ENCODE measurements around the gene SEMA6A. TPM values are rescaled to one million over a fixed set of nuclear protein-coding genes. Genes with fewer than 3 reads are reported as not detected.

Gene SEMA6A
- total RNA-seq, 1 donor: under 0.01 TPM

GRCh38 chr5:116554764-116555163, 19.9 kb downstream of the SEMA6A start:
- Histone ChIP-seq H3K27me3 (ENCODE audit: insufficient read depth, low read length) (no peaks in the 10 kb centered on the region), H2AFZ (ENCODE audit: low read length) (no peak overlapping the region), H3K9me3 (ENCODE audit: low read depth, low read length) (no peaks in the 10 kb centered on the region), H3K36me3 (ENCODE audit: insufficient read depth, low read length) (no peaks in the 10 kb centered on the region), H4K20me1 (ENCODE audit: insufficient read depth, low read length) (no peaks in the 10 kb centered on the region), H3K4me1 (ENCODE audit: insufficient read depth, low read length) (no peaks in the 10 kb centered on the region), H3K4me3 (ENCODE audit: insufficient read depth, low read length) (no peak overlapping the region), H3K27ac (ENCODE audit: low read depth, low read length) (no peak overlapping the region), H3K4me2 (ENCODE audit: insufficient read depth, low read length) (no peak overlapping the region), H3K79me2 (ENCODE audit: insufficient read depth, low read length) (no peaks in the 10 kb centered on the region)
- no peak for DNase-seq (ENCODE audit: insufficient read length, low spot score, missing footprints)
- no peak for TF ChIP-seq CTCF (IDR thresholded peaks at IDR 0.05; ENCODE audit: extremely low read depth, low read depth, low read length)

- Histone ChIP-seq H3K79me2 (ENCODE audit: insufficient read depth, low read length) (no peaks in the 10 kb centered on the region), H3K4me2 (ENCODE audit: insufficient read depth, low read length) (no peak overlapping the region), H3K4me3 (ENCODE audit: insufficient read depth, low read length) (no peak overlapping the region), H4K20me1 (ENCODE audit: insufficient read depth, low read length) (no peaks in the 10 kb centered on the region), H3K4me1 (ENCODE audit: insufficient read depth, low read length) (no peaks in the 10 kb centered on the region), H3K36me3 (ENCODE audit: insufficient read depth, low read length) (no peaks in the 10 kb centered on the region), H2AFZ (ENCODE audit: low read length) (no peak overlapping the region), H3K27me3 (ENCODE audit: insufficient read depth, low read length) (no peaks in the 10 kb centered on the region), H3K27ac (ENCODE audit: low read depth, low read length) (no peak overlapping the region), H3K9me3 (ENCODE audit: low read depth, low read length) (no peaks in the 10 kb centered on the region)
- no peak for DNase-seq (ENCODE audit: insufficient read length, low spot score, missing footprints)
- no peak for TF ChIP-seq CTCF (IDR thresholded peaks at IDR 0.05; ENCODE audit: extremely low read depth, low read depth, low read length)
Measured at GRCh38 chr5:116553366-116553765, 21.3 kb downstream of the SEMA6A start.

- Histone ChIP-seq H3K4me2 (ENCODE audit: insufficient read depth, low read length) (no peak overlapping the region), H3K9me3 (ENCODE audit: low read depth, low read length) (peaks cover 5% of the 10 kb centered on the region), H3K79me2 (ENCODE audit: insufficient read depth, low read length) (no peaks in the 10 kb centered on the region), H3K36me3 (ENCODE audit: insufficient read depth, low read length) (no peaks in the 10 kb centered on the region), H4K20me1 (ENCODE audit: insufficient read depth, low read length) (no peaks in the 10 kb centered on the region), H3K27me3 (ENCODE audit: insufficient read depth, low read length) (no peaks in the 10 kb centered on the region), H2AFZ (ENCODE audit: low read length) (no peak overlapping the region), H3K4me1 (ENCODE audit: insufficient read depth, low read length) (no peaks in the 10 kb centered on the region), H3K4me3 (ENCODE audit: insufficient read depth, low read length) (no peak overlapping the region), H3K27ac (ENCODE audit: low read depth, low read length) (no peak overlapping the region)
- no peak for DNase-seq (ENCODE audit: insufficient read length, low spot score, missing footprints)
- TF ChIP-seq CTCF (IDR thresholded peaks at IDR 0.05; ENCODE audit: extremely low read depth, low read depth, low read length): no peak
Measured at GRCh38 chr5:116550082-116550481, 24.5 kb downstream of the SEMA6A start.

GRCh38 chr5:116546743-116547124, 27.9 kb downstream of the SEMA6A start:
- H2AFZ ChIP-seq (ENCODE audit: low read length): no peak overlapping the region
- no peaks in the 10 kb centered on the region for H4K20me1 ChIP-seq (ENCODE audit: insufficient read depth, low read length)
- H3K36me3 ChIP-seq (ENCODE audit: insufficient read depth, low read length): no peaks in the 10 kb centered on the region
- DNase-seq (ENCODE audit: insufficient read length, low spot score, missing footprints): no peak
- H3K9me3 ChIP-seq (ENCODE audit: low read depth, low read length): peaks cover 5% of the 10 kb centered on the region
- no peak overlapping the region for H3K27ac ChIP-seq (ENCODE audit: low read depth, low read length)
- H3K4me2 ChIP-seq (ENCODE audit: insufficient read depth, low read length): no peak overlapping the region
- no peaks in the 10 kb centered on the region for H3K27me3 ChIP-seq (ENCODE audit: insufficient read depth, low read length)
- TF ChIP-seq CTCF (IDR thresholded peaks at IDR 0.05; ENCODE audit: extremely low read depth, low read depth, low read length): no peak
- H3K4me3 ChIP-seq (ENCODE audit: insufficient read depth, low read length): no peak overlapping the region
- H3K79me2 ChIP-seq (ENCODE audit: insufficient read depth, low read length): no peaks in the 10 kb centered on the region
- no peaks in the 10 kb centered on the region for H3K4me1 ChIP-seq (ENCODE audit: insufficient read depth, low read length)

Measured in osteoblast (primary cell).